NCI-H1092 (cell line): ENCODE measurements around the gene SERINC2.
"Not testable (repeated sequence)": the region's sequence is repeated elsewhere in the genome, so short reads cannot be mapped to it uniquely, and the experiment has no call there.

Experiments used
- DNase-seq: peaks from one replicate; lab custom pipeline; 2025; lab: John Stamatoyannopoulos, UW

SERINC2 gene

DNA sequence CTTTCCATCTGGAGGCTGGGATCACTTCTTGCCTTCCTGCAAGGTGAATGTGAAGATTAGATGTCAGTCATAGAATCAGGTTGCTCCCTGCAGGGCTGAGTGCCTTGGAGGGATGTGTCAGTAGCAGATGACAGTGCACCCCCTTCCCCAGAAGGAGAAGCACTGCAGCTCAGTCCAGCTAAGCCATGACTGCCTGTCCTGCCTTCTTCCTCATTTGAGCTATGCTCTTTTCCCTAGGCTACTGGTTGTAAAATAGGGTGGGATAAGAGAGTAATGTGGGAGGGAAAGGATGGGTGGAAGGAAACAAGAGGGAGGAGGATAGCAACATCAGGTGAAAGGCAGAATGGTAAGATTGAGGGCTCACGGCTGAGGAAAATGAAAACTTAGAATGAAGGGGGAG lies 29.0 kb upstream of the SERINC2 start:
- DNase-seq = no peak

DNA sequence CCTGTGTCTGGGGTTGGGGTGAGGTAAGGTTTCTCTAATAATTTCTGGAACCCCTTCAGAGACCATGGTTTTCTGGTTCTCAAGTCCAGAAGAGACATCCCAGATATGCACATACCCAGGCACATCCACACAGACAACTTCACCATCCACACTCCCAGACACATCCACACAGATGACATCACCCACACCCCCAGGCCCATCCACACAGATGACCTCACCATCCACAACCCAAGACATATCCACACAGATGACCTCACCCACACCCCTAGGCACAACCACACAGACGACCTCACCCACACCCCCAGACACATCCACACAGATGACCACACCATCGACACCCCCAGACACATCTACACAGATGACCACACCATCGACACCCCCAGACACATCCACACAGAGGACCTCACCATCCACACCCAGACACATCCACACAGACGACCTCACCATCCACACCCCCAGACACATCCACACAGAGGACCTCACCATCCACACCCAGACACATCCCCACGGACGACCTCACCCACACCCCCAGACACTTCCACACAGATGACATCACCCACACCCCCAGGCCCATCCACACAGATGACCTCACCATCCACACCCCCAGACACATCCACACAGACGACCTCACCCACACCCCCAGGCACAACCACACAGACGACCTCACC lies 26.3 kb upstream of the SERINC2 start:
- DNase-seq = not testable (repeated sequence)

DNA sequence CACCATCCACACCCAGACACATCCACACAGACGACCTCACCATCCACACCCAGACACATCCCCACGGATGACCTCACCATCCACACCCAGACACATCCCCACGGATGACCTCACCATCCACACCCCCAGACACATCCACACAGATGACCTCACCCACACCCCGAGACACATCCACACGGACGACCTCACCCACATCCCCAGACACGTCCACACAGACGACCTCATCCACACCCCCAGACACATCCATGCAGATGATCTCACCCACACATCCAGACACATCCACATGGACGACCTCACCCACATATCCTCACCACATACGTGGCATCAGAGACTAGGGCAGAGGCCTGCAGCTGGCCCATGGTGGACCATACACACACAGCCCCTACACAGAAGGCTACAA lies 25.4 kb upstream of the SERINC2 start:
- no peak for DNase-seq

DNA sequence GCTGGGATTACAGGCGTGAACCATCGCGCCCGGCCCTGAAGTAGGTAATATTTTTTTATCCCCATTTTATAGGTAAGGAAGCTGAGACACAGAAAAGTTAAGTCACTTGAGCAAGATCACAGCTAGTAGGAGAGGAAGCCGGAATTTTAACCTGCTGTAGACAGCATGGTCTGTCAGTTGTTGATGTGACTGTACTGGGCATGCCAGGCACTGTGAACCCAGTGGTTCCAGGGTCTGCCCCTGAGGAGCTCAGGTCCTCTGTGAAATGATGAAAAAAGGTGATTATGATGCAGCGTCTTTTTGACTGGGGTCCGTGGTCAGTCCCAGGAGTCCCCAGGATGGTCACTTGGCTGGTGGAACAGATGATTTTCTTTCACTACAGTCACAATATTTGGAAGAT lies 23.4 kb upstream of the SERINC2 start:
- no peak for DNase-seq

DNA sequence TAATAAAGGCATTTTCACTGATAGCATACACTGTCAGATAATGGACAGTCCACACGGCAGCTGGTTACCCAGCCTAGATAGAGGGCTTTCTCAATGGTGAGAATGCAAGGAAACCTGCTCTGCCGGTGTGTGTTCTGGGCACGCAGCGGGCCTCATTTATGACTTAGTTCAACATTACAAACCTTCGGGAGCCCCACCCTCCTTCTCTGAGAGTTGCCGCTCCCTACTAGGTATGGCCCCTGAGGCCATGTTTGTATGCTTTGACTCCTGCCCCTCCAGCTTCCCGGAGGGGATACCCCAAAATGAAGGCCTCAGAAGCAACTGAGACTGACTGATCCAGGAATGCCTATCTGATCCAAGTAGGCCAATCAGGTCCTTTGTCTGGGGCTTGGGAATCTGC lies 22.9 kb upstream of the SERINC2 start:
- no peak for DNase-seq

DNA sequence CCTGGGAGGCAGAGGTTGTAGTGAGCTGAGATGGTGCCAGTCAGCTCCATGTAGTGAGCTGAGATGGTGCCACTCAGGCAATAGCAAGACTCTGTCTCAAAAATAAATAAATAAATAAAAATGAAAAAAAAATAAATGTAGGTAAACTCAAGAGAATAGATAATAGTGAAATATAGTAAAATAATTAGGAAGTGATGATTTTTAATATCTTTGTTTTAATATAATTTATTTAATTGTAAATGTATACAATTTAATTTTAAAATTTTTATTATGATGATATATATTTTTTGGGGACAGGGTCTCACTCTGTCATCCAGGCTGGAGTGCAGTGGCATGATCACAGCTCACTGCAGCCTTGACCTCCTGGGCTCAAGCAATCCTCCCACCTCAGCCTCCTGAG lies 19.6 kb upstream of the SERINC2 start:
- DNase-seq = no peak

DNA sequence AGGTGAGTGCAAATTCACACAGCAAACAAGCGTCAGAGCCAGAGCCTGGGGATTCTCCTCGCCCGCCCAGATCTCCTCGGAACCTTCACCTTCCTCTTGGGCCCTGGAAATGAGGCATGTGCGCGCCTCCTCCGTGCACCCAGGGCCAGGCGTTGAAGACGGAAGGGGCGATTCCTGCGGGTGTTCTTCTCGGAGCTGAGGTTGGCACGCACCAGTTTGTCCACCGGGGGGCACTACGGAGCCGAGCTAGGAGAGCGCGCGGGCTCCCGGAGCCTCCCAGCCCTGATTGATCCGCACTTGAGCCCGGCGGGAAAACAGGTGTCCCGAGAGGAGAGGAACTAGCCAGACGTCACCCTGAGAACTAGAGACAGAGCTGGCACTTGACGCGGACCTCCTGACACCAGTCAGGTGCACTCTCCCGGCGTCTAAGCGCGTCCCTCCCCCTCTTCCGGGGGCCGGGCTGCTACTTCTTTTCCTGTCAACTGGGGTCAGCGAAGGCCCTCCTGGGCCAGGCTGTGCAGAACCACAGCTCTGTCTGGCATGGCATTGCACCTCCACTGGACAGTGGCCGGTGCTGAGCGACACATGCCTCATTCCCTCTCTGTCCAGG lies 18.3 kb upstream of the SERINC2 start:
- peak; percentile 81 for DNase-seq

DNA sequence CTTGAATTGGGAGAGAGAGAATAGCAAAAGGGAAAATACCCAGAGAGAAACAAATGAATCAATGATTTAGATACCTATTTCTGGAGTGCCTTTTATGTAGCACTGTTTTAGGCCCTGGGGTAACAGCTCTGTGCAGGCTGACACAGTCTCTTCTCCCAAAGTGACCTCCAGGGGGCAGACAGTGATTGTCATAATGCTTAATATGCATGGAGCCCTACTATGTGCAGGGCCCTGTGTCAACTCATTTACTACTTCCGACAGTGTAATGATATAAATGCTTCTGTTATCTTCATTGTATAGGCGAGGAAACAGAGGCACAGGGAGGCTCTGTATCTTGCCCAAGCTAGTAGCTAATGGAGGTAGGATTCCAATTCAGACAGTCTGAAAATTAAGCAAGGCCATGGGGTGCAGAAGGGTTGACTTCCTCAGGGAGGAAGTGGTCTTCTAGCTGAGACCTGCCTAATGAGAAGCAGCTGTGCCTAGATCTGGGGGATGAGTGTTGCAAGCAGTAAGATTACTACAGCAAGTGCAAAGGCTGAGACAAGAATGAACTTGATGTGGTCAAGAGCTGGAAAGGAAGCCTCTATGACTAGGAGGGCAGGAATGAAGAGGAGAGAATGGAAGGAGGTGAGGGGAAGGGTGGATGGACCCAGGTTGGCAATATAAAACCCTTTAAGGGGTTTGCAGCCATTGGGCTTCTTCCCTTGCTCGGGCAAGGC lies 16.2 kb upstream of the SERINC2 start:
- no peak for DNase-seq

DNA sequence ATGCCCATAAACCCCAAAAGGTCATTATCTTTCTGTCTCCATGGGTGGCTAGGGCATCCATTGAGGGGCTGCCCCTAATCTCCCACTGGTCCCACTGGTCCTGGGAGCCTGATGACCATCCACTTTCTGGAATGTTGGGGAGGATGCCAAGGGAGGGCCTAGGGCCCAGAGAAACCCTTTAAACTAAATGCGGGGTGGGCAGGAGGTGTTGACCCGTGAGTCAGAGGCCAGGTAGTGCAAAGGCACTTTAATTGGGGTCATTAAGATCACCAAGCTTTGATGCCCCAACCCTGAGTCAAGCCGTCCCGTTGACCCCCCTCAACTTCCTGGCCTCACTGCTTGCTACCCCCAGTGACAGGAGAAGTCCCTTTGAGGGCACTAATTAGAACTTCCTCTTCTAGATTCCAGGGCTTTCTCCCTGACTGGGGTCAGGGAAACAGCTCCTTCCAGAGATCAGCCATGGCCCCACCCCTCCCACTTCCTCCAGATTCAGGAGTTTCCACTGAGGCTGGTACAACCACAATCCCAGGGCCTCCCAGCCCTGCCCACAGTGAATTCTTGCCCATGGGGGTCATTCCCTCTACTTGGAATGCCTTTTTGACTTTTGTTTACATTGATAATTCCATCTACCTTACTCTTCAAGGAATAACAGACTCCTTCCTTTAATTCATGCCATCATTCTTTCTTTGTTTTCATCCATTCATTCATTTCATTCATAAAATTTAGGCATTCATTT lies 15.5 kb upstream of the SERINC2 start:
- DNase-seq = no peak

DNA sequence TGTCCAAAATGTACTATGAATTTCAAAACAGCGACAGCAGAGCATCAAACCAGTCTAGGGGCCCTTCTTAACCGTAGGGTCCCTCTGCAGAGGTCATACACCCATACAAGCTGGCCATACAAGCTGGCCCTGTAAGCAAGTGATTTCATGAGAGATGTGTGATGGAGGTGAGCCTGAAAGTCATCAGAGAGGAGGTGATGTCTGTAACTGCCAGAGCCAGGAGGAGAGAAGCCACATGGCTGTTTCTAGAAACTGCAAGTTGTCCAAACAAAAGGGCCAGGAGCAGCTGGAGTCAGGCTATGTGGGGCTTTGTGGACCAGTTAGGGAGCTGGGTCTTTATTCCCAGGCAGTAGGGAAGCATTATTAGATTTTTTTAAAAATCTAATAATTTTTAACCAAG lies 14.8 kb upstream of the SERINC2 start:
- no peak for DNase-seq

DNA sequence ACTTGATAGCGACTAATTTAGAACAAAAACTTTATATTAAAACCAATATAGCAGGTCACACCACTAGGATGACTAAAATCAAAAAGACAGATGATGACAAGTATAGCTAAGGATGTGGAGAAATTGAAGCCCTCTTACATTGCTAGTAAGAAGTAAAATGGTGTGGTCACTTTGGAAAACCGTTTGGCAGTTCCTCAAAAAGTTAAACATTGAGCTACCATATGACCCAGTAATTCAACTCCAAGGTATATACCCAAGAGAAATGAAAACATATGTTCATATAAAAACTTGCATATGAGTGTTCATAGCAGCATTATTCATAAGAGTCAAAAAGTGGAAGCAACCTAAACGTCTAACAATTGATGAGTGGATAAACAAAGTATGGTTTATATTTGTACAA lies 13.0 kb upstream of the SERINC2 start:
- no peak for DNase-seq

DNA sequence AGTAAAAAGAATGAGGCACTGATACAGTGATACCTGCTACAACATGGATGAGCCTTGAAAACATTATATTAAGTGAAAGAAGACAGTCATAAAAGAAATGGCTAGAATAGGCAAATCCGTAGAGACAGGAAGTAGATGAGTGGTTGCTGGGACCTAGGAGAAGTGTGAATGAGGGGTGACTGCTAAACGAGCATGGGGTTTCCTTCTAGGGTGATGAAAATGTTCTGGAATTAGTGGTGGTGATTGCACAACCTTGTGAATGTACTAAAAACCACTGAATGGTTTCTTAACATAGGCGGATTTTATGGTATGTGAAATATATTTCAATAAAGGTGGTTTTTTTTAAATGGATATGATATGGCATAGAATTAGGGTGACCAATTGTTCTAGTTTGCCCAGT lies 12.6 kb upstream of the SERINC2 start:
- no peak for DNase-seq

DNA sequence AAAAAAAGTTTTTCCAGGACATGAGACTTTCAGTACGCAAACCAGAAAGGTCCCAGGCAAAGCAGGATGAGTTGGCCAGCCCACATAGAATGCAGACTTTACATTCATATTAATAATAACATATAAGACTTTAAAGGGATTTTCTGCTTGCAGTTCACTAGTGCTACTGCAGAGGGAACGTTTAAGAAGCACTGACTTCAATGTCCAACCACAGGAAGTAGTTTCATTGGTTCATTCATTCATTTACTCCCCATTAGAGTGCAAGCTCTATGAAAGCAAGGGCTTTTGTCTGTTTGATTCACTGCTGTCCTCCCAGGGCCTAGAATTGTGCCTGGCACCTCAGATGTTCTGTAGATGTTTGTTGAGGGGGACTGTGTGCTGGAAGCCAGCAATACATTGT lies 11.8 kb upstream of the SERINC2 start:
- DNase-seq = no peak

DNA sequence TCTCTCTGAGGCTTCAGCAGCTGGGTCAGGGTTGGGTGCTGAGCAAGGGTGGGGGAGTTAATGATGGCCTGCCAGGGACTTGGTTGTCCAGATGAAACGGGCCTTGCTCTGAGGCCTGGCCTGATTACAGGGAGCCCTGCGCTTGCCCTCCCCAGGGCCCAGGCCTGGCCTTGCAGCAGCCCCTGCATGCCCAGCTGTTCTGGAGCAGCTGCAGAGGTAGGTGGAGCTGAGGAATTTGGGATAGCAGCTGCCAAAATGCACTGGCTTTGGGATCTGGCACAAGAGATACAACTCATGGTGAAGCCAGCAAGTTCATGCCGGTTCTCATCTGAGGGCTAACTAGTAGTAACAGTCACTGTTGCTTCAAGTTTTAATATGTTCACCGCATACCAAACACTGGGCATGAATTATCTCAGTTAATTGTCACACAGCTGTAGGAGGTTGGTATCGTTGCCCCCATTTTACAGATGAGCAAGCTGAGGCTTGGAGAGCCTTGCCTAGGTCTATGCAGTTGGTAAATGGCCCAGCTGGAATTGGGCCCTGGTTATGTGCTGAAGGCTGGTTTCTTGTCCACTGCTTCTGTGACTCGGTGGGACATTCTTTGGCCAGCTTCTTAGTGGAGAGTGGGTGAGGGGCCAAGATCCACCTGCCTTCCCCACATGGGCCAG lies 7.3 kb upstream of the SERINC2 start:
- no peak for DNase-seq

DNA sequence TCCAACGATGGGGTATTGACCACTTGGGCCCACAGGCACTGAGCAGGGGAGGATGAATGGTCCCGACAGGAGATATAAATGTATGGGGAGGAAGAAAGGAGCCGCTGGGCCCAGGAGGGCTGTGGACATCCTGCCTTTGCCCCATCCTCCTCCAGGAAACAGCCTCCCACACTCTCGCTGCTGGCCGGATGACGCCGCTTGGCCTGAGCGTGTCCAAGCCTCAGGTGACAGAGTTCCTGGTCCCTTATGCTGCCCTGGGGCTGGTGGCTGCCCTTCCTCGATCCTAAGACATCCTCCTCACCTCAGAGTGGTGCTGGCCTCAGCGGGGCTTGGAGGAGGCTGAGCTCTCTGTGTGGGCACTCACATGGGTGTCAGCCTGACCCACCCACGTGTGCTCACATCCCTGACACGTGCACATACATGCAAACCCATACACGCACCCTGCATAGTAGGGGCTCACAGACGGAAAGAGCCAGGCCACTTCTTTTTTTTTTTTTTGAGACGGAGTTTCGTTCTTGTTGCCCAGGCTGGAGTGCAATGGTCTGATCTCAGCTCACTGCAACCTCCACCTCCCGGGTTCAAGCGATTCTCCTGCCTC lies 5.9 kb upstream of the SERINC2 start:
- no peak for DNase-seq

DNA sequence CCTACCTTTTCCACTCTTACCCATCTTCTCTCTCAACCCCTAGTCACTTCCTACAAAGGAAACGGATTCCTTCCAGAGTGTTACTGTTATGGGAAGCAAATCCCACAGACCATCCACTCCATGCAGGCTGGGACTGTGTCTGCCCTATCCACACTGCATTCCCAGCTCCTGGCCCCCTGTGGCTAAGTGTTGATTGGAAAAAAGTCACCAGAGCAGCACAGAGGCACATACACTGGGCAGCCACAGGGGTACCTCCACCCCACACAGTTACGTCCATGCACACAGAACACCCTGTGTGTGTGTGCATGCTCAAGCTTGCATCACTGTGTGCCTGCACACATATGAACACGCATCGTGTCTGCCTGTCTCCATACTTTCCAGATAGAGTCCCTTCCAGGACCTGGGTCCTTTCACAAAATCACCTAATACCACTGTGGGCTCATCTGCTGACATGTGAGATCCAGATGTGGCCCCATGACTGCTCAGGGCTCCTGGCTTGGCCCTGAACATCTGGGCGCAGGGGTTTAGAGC lies 4.2 kb upstream of the SERINC2 start:
- DNase-seq = no peak

DNA sequence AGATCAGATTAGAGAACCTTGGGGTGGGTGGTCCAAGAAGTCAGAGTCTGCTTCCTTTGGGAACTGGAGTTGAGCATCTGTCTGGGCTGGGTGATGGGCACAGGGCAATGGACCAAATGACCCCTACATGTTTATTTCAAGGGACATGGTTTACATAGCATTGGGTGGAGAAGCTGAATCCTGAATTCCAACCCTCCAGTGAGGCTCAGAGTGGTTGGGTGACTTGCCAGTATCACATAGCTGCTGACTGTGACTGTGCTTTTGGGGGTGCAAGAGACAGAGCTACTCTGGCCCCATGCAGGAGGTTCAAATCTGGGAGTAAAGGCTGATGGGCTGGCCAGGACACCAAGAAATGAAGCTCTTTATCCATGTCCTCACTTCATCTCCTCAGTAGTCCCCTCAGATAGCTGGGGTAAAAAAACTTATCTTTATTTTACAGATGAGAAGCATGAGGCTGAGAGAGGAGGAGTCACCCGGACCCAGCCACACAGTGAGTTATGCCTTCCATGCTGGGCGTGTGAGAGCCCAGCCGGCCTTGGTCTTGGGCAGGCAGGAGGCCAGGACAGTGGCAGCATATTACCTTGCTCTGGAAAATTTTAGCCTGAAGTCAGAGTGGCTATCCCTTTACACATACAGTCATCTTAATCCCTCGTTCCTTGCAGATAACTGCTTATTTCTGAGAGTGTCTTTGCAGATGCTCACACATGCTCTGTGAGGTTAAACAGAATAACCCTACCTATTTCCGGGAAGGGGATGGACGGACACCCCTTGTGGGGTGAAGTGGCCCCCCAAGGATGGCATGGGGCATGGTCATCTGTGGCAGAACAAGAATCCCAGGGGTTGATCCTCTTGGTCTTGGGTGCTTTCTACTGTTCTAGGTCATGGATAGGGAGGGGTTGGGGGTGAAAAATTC lies 2.8 kb upstream of the SERINC2 start:
- no peak for DNase-seq

DNA sequence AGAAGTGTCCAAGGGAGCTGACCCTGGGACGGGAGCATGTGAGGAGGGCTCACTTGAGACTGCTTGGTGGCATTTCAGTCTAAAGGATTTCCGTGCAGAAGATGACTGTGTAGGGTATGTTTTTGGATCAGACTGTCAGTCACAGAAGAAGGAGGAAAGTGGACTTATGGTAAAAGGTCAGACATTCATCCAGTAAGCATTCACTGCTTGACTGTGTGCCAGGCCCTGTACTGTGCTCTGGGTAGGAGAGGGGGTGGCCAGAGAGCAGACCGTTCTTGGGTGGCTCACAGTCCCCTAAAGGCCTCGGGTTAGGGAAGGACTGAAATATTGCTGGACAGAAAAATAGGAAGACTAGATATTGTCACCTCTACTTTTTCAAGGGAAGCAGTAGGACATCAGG lies 2.1 kb upstream of the SERINC2 start:
- DNase-seq = no peak

DNA sequence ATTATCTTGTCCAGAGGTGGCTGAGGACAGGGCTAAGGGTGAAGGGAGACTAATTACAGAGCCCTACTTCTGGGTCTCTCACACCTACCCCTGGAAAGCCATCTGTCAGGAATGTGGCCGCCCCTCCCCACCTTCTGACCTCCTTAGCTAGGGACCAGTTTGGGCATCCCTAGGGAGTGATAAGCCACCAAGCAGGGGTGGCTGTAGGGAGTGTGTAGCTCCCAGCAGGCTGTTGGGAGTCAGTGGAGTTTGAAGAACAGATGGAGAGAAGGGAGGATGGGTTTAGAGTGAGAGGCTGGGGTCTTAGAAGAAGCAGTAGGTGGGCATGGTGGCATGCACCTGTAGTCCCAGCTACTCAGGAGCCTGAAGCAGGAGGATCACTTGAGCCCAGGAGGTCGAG lies 808 bp upstream of the SERINC2 start:
- DNase-seq = no peak

DNA sequence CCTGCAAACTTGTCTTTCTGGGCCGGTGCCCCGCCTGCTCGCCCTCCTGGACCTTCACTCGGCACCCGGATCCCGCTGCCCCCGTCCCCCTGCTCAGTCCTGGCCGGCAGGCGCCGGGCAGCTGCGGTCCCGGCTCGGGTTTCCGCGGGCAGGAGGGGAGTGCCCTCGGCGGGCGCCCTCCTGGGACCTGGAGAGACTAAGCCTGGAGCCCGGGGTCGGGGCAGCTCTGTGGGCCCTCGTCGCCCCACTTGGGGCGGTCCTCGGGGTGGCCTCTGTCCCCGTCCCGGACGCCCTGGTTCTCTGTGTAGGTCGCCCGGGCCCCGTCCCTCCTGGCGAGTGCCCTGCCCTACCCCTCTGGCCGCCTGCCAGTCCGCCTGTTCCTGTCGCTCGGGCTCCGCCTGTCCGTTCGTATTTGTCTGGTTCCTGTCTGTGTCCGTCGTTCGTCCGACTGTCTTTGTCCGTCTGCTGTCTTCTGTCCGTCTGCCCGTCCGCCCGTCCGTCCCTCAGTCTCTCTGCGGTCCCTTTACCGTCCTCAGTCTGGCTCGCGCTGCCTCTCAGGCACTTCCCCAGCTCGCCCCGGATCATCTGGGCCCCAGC lies 490 bp downstream of the SERINC2 start:
- no peak for DNase-seq
